ENCODE data around the gene SEL1L.

SEL1L gene

DNA sequence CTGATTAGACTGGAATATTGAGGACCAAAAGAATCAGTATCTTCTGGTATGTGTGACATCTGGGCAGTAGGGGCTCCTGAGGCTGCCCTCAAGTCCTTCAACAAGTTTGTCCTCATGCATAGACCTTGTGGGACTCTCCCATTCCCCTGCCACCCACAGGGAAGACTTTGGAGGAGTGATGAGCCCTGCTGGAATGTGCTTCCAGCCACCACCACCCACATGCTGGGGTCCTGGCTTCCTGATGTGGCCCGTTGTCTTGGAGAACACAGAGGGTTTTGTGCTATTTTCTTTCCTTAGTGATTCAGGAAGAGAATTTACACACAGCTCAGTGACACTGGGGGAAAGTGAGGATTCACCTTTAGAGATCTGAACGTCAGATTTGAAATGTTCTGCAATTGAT, 29.2 kb upstream of the SEL1L start:
- no peak overlapping the region for H3K4me3 ChIP-seq (replicated peaks in 1 of 2; ENCODE audit: low read depth in 2 of 2, low read length in 2 of 2)
- DNase-seq (ENCODE audit: low read depth in 2 of 2): no peak
- TF ChIP-seq, protein P1, sequence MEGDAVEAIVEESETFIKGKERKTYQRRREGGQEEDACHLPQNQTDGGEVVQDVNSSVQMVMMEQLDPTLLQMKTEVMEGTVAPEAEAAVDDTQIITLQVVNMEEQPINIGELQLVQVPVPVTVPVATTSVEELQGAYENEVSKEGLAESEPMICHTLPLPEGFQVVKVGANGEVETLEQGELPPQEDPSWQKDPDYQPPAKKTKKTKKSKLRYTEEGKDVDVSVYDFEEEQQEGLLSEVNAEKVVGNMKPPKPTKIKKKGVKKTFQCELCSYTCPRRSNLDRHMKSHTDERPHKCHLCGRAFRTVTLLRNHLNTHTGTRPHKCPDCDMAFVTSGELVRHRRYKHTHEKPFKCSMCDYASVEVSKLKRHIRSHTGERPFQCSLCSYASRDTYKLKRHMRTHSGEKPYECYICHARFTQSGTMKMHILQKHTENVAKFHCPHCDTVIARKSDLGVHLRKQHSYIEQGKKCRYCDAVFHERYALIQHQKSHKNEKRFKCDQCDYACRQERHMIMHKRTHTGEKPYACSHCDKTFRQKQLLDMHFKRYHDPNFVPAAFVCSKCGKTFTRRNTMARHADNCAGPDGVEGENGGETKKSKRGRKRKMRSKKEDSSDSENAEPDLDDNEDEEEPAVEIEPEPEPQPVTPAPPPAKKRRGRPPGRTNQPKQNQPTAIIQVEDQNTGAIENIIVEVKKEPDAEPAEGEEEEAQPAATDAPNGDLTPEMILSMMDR (IDR thresholded peaks at IDR 0.05; ENCODE audit: low read depth, low read length): no peak

DNA sequence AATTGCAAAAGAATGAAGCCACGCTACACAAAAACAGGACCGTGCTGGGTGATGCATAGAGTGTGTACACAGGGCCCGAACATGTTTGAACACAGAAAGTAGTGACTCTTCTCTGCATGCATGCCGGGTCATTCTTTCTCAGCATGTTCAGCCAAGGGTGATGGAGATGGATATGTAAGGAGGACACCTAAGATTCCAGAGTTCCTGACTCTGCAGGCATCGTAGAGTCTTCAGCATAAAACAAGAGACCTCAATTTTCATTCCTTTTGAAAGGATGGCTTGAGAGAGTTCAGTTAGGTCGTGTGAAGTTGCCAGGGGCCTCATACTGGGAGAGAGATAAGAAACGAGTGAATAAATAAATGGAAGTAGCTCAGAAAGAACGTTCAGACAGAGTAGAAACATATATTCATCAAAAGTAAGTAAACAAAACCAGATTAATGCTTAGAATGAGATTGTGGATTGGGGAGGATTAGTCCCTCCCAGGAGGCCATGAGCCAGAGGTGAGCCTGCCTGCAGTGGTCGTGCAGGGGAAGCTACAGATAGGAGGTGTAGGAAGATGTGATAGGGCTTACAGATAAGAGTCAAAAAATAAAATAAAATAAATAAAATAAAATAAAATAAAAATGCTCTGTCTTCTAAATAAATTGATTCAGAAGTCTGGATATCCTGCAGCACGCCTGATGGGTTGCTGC, 27.6 kb upstream of the SEL1L start:
- DNase-seq (ENCODE audit: low read depth in 2 of 2): no peak
- TF ChIP-seq, protein P1 (IDR thresholded peaks at IDR 0.05; ENCODE audit: low read depth, low read length): no peak
- H3K4me3 ChIP-seq (replicated peaks in 1 of 2; ENCODE audit: low read depth in 2 of 2, low read length in 2 of 2): no peak overlapping the region

DNA sequence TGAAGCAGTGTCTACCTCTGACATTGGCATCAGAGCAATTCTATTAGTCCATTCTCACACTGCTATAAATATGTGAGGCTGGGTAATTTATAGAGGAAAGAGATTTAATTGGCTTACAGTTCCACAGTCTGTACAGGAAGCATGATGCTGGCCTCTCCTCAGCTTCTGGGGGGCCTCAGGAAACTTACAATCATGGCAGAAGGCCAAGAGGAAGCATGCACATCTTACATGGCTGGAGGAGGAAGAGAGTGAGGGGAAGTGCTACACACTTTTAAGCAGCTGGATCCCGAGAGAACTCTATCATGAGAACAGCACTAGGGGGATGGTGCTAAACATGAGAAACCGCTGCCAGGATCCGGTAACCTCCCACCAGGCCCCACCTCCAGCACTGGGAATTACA, 25.7 kb upstream of the SEL1L start:
- no peak for DNase-seq (ENCODE audit: low read depth in 2 of 2)
- TF ChIP-seq, protein P1 (IDR thresholded peaks at IDR 0.05; ENCODE audit: low read depth, low read length): no peak
- no peak overlapping the region for H3K4me3 ChIP-seq (replicated peaks in 1 of 2; ENCODE audit: low read depth in 2 of 2, low read length in 2 of 2)

DNA sequence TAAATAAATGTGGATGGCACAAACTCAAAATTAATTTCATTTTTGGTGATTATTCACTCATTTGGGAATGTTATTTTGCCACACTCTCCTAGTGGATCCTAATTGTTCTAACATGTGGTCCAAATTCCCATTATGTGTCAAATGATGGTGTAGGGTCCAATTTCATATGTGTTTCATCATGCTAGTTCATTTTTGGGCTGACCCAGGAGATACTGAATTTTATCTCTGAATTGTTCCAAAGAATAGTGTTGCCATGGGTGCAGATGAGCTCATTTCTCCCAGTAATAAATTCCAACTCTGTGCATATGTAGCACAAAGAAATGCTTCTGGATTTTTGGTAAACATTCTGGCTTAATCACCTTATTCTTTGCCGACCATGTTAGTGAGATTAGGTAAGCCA, 23.5 kb upstream of the SEL1L start:
- H3K4me3 ChIP-seq (replicated peaks in 1 of 2; ENCODE audit: low read depth in 2 of 2, low read length in 2 of 2): no peak overlapping the region
- DNase-seq (ENCODE audit: low read depth in 2 of 2): no peak
- TF ChIP-seq, protein P1 (IDR thresholded peaks at IDR 0.05; ENCODE audit: low read depth, low read length): no peak

GRCh38 chr14:81555684-81556083, 22.0 kb upstream of the SEL1L start:
- DNase-seq (ENCODE audit: low read depth in 2 of 2): no peak
- TF ChIP-seq, protein P1 (IDR thresholded peaks at IDR 0.05; ENCODE audit: low read depth, low read length): no peak
- H3K4me3 ChIP-seq (replicated peaks in 1 of 2; ENCODE audit: low read depth in 2 of 2, low read length in 2 of 2): no peak overlapping the region

- DNase-seq (ENCODE audit: low read depth in 2 of 2): no peak
- H3K4me3 ChIP-seq (replicated peaks in 1 of 2; ENCODE audit: low read depth in 2 of 2, low read length in 2 of 2): no peak overlapping the region
- TF ChIP-seq, protein P1 (IDR thresholded peaks at IDR 0.05; ENCODE audit: low read depth, low read length): no peak
Measured at GRCh38 chr14:81555051-81555450, 21.4 kb upstream of the SEL1L start.

GRCh38 chr14:81551471-81551870, 17.8 kb upstream of the SEL1L start:
- TF ChIP-seq, protein P1 (IDR thresholded peaks at IDR 0.05; ENCODE audit: low read depth, low read length): no peak
- DNase-seq (ENCODE audit: low read depth in 2 of 2): no peak
- no peak overlapping the region for H3K4me3 ChIP-seq (replicated peaks in 1 of 2; ENCODE audit: low read depth in 2 of 2, low read length in 2 of 2)
